Bronchial epithelial cell (primary cell): ENCODE results near the gene POP4. TPM values are rescaled to one million over a fixed set of nuclear protein-coding genes. Genes with fewer than 3 reads are reported as not detected.
A peak's percentile ranks its signal among the peaks of the same experiment; 100 is the strongest.

Source experiments
- DNase-seq: peaks from one replicate; pipeline ENCODE4 v3.0.0-alpha.2; 2010; ENCODE audit warnings: low read depth
- FAIRE-seq: peaks from 2 replicates; lab custom pipeline; 2011; peaks lifted over from hg19 to GRCh38; lab: Jason Lieb, UNC
- H3K27me3 ChIP-seq: 2 replicates; pipeline ENCODE4 v1.5.1; 2011; ENCODE audit warnings: low read length; ENCODE audit not compliant: control insufficient read depth, insufficient read depth
- H3K36me3 ChIP-seq: 2 replicates; pipeline ENCODE4 v1.5.1; 2011; ENCODE audit warnings: low read length; ENCODE audit not compliant: control insufficient read depth, insufficient read depth
- H3K4me3 ChIP-seq: 2 replicates; pipeline ENCODE4 v1.5.1; 2011; ENCODE audit warnings: mild to moderate bottlenecking, low read depth, low read length, control low read depth
- total RNA-seq: library from RNA; depleted of rRNA; stranded (reverse); fragments of >200 nt; gene quantifications from 2 replicates; pipeline ENCODE4 v1.2.1, GENCODE V29; 2014
- TF ChIP-seq, protein P1 (sequence below): IDR thresholded peaks from 2 replicates; pipeline ENCODE4 v1.5.1; 2011; ENCODE audit warnings: mild to moderate bottlenecking, moderate library complexity, low read length, control low read depth, inconsistent platforms; ENCODE audit not compliant: insufficient read depth, severe bottlenecking

Gene POP4
- total RNA-seq, 1 donor from 2014 or later = 58.7 TPM

DNA sequence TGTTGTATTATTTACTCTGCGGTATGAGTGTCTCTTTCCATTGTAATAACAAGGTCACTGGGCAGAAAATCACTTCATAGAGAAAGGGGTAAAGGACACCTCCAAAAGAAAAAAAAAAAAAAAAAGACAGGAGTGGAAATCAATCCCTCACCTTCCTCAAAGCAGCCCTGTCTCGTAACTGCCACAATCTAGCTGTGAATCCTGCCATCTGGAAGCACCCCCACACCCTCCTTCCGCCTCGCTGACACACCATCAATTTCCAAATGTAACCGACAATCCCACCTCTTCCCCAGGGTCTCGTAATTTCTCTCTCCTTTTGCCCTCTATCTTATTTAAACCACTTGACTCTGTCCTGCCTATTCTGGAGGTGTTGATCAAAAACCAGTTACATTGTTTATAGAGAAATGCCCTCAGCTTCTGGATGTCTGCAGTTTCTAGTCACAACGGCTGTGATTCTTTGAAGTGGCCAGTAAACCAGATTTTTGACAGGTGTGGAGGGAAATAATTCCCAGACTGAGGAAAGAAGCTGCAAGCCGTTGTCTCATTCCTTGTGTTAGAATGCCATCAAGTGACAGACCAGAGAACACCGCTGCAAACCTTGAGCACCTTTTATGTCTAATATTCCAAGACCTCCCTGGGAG, 9.1 kb upstream of the POP4 start:
- TF ChIP-seq, protein P1, sequence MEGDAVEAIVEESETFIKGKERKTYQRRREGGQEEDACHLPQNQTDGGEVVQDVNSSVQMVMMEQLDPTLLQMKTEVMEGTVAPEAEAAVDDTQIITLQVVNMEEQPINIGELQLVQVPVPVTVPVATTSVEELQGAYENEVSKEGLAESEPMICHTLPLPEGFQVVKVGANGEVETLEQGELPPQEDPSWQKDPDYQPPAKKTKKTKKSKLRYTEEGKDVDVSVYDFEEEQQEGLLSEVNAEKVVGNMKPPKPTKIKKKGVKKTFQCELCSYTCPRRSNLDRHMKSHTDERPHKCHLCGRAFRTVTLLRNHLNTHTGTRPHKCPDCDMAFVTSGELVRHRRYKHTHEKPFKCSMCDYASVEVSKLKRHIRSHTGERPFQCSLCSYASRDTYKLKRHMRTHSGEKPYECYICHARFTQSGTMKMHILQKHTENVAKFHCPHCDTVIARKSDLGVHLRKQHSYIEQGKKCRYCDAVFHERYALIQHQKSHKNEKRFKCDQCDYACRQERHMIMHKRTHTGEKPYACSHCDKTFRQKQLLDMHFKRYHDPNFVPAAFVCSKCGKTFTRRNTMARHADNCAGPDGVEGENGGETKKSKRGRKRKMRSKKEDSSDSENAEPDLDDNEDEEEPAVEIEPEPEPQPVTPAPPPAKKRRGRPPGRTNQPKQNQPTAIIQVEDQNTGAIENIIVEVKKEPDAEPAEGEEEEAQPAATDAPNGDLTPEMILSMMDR = peak; percentile 19
- H3K27me3 ChIP-seq = no peaks in the 10 kb centered on the region
- H3K4me3 ChIP-seq = no peak overlapping the region
- no peaks in the 10 kb centered on the region for H3K36me3 ChIP-seq
- peak; percentile 9 for DNase-seq
- FAIRE-seq = no peak

DNA sequence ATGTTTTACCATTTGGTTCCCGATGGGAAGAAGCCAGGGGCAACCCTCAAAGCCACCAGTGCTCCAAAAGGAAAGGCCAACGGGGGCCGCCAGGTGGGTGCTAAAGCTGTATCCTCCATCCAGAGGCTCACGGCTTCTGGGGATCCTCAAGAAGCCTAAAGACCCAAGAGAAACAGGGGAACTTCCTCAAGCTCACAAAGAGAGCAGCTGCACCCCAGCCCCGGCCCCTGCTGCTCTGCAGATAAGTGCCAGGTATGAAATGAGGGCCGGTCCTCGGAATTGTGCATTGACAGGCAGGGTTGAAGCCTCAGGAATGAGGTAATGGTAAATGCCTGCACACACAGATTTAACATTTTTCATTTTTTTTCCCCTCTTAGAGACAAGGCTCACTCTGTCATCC, 8.0 kb upstream of the POP4 start:
- no peaks in the 10 kb centered on the region for H3K27me3 ChIP-seq
- H3K36me3 ChIP-seq = no peaks in the 10 kb centered on the region
- TF ChIP-seq, protein P1 = no peak
- no peak for FAIRE-seq
- no peak overlapping the region for H3K4me3 ChIP-seq
- DNase-seq = no peak

DNA sequence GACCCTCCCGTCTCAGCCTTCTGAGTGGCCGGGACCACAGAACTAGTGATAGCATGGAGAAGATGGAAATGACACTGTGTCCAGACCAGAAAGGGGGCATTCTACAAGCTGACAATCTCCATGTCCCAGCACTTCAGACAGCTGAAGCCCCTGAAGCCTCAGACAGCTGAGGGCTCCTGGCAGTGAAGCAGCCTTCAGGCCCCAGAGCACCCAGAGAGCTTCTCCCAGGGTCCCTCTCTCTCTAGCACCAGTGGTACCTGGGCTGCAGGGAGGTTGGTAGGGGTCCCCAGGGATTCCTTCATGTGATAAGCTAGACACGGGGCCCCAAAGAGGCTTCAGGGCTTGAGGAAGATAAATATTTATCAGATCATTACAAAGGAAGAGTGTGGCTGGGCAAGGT, 7.6 kb upstream of the POP4 start:
- H3K27me3 ChIP-seq = no peaks in the 10 kb centered on the region
- FAIRE-seq (no peak), DNase-seq (no peak)
- TF ChIP-seq, protein P1 = no peak
- H3K4me3 ChIP-seq = no peak overlapping the region
- no peaks in the 10 kb centered on the region for H3K36me3 ChIP-seq

DNA sequence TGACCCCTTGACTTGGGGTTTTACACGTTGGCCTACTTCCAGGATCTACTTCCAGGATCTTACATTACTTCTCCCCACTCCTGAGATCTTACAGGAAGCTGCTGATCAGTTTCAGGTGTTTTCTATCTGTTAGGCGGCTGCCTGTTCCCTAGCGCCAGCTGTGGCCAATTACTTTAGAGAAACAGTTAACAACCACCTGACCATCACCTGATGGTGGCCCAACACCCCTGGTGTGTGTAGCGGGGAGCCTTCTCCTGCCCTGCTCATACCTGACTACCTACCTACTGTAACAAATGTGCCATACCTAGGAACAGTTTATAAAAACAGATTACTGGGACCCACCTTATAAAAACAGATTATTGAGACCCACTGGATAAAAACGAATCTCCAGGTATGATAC, 2.8 kb upstream of the POP4 start:
- no peak for DNase-seq
- no peak overlapping the region for H3K4me3 ChIP-seq
- no peaks in the 10 kb centered on the region for H3K27me3 ChIP-seq
- no peak for FAIRE-seq
- TF ChIP-seq, protein P1 = no peak
- no peaks in the 10 kb centered on the region for H3K36me3 ChIP-seq

DNA sequence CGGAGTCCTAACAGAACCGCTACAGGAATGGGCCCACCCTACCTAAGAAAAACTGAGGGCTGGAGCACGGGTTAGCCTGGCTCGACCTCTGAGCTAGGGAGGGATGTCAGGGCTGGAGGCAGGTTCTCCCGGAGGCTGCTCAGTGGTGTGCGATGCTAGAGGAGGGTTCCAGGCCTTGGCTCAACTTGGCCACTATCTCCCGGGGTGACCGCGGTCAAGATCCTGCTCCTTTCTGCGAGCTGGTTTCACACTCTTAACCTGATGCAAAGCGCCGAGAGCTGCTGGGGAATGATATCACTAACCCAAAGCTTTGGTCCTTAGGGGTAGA, 301 bp downstream of the POP4 start:
- Histone ChIP-seq H3K36me3 (peaks cover 2% of the 10 kb centered on the region), H3K27me3 (no peaks in the 10 kb centered on the region), H3K4me3 (peak overlapping the region; percentile 67)
- no peak for DNase-seq
- TF ChIP-seq, protein P1 = no peak
- no peak for FAIRE-seq

DNA sequence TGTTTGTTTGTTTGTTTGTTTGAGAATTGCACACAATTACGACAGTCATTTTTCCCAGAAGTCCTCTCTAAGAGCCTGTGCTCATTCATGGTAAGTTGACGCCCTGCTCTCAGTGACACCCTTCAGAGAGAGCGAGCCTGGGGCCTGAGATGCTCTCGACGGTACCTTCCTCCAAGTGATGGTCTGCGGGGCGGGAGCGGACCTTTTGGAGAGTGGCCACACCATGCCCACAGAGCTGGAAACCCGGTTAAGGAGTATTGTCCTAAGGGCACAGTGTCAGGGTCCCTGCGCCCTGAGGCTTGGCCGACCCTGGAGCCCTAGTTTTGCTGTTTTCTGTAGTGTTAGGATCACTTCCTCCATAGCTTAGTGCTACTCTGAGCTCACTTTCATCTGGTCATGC, 3.6 kb downstream of the POP4 start:
- H3K4me3 ChIP-seq = no peak overlapping the region
- peaks cover 22% of the 10 kb centered on the region for H3K36me3 ChIP-seq
- H3K27me3 ChIP-seq = no peaks in the 10 kb centered on the region
- FAIRE-seq = no peak
- TF ChIP-seq, protein P1 = no peak
- no peak for DNase-seq
